ENCODE results near the gene CKMT2.

GRCh38 chr5:81244451-81244850, 11.3 kb downstream of the CKMT2 start:
- TF ChIP-seq CTCF (IDR thresholded peaks at IDR 0.05), result no peak
- no peak for TF ChIP-seq POLR2A (IDR thresholded peaks at IDR 0.05)

All from esophagus squamous epithelium (tissue), 4 donors.